Measurements from ENCODE around the gene TUBB2B.
A peak's percentile ranks its signal among the peaks of the same experiment; 100 is the strongest.

The TUBB2B gene

DNA sequence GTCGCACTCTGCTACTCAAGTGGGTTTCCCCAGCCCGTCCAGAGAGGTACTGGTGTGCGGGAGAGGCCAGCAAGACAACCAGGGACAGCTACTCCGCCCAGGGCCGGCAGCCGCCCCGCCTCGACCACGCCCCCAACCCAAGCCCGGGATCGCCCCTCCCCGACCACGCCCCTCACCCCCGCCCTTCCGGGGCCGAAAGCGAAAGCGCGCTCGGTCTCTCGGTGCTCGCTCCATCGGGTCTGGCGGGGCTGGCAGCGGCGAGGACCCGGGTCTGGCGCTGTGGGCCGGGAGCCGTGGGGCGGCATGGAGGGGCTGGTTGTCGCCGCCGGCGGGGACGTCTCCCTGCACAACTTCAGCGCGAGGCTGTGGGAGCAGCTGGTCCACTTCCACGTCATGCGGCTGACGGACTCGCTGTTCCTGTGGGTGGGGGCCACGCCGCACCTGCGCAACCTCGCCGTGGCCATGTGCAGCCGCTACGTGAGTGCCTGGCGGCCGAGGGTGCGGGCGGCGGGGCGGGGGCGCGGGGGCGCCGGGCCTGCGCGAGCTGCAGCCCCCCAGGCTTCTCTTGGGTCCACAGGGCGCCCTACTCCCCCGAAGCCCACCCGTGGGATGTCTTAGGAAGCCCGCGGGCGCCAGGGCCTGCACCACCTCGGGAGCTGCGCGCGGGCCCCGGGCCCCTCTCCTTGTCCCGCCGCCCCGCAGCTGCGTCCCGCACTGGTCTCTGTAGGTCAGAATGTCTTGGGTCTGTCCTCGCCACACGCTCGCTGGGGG is 31.5 kb upstream of the TUBB2B start, which contains the start of gene PSMG4:
PSMG4 (plus strand) TSS at position 228 of the 771 bp plus-strand sequence; CDS start at position 304, 76 bp downstream.
- Histone ChIP-seq H3K36me3 (ENCODE audit: control insufficient read depth, insufficient read depth, low read length) (peaks cover 4% of the 10 kb centered on the region), H3K4me3 (ENCODE audit: insufficient read depth, low read depth, low read length) (peak within 1 kb of the TSS; percentile 81), H3K9me3 (ENCODE audit: control insufficient read depth, low read length) (no peaks in the 10 kb centered on the region), H3K27me3 (ENCODE audit: control insufficient read depth, insufficient read depth, low read length, poor library complexity, severe bottlenecking) (no peaks in the 10 kb centered on the region), H3K27ac (ENCODE audit: insufficient read depth, low read depth, low read length, poor library complexity, severe bottlenecking) (no peak within 1 kb of the TSS), H3K4me1 (ENCODE audit: control insufficient read depth, insufficient read depth, low read length) (peaks cover 10% of the 10 kb centered on the region)
- 0% methylated on average over 80 of the region's 80 CpGs for WGBS, 2 experiments

DNA sequence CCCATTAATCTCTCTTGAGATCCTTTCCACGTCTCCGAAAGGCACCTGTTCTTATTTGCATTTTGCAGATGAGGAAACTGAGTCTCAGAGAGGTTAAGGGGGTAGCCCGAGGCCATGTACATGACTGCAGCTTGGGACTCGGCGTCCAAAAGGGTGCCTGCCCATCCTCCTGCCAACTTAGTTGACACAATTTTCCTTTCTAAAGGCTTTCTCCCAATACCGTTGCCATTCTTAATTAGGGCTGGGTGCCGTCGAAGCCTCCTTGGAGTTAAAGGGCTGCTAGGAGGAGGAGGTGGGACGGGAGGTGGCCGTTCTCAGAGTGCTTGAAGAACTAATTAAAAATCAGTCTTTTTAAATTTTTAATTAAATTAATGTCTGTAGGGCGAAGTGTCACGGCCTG is 30.7 kb upstream of the TUBB2B start:
- Histone ChIP-seq H3K4me3 (ENCODE audit: insufficient read depth, low read depth, low read length) (peak overlapping the region; percentile 8), H3K27ac (ENCODE audit: insufficient read depth, low read depth, low read length, poor library complexity, severe bottlenecking) (no peak overlapping the region), H3K9me3 (ENCODE audit: control insufficient read depth, low read length) (no peaks in the 10 kb centered on the region), H3K36me3 (ENCODE audit: control insufficient read depth, insufficient read depth, low read length) (no peaks in the 10 kb centered on the region), H3K4me1 (ENCODE audit: control insufficient read depth, insufficient read depth, low read length) (peaks cover 10% of the 10 kb centered on the region), H3K27me3 (ENCODE audit: control insufficient read depth, insufficient read depth, low read length, poor library complexity, severe bottlenecking) (no peaks in the 10 kb centered on the region)
- 72 to 73% methylated on average over 9 to 12 of the region's 12 CpGs for WGBS, 2 experiments

DNA sequence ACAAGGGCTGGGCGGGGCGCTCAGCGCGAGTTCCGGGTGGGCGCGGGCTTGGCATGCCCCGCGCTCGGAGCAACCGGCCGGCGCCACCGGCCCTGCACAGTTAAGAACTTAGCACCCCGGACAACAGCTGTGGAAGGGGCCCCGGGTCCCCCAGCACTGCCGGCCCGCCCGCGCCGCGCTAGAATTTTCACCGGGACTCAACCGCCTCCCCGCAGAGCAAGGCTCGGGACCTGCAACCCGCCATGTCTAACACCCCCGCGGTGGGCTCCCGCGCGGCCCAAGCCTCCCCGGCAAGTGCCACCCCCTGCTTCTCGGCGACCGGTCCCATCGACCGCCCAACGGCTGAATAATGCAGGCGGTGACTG is 26.1 kb upstream of the TUBB2B start:
- H3K27me3 ChIP-seq (ENCODE audit: control insufficient read depth, insufficient read depth, low read length, poor library complexity, severe bottlenecking) = no peaks in the 10 kb centered on the region
- H3K27ac ChIP-seq (ENCODE audit: insufficient read depth, low read depth, low read length, poor library complexity, severe bottlenecking) = no peak overlapping the region
- no peaks in the 10 kb centered on the region for H3K9me3 ChIP-seq (ENCODE audit: control insufficient read depth, low read length)
- peaks cover 28% of the 10 kb centered on the region for H3K4me1 ChIP-seq (ENCODE audit: control insufficient read depth, insufficient read depth, low read length)
- 96 to 97% methylated on average over 40 of the region's 40 CpGs for WGBS, 2 experiments
- no peaks in the 10 kb centered on the region for H3K36me3 ChIP-seq (ENCODE audit: control insufficient read depth, insufficient read depth, low read length)
- no peak overlapping the region for H3K4me3 ChIP-seq (ENCODE audit: insufficient read depth, low read depth, low read length)

DNA sequence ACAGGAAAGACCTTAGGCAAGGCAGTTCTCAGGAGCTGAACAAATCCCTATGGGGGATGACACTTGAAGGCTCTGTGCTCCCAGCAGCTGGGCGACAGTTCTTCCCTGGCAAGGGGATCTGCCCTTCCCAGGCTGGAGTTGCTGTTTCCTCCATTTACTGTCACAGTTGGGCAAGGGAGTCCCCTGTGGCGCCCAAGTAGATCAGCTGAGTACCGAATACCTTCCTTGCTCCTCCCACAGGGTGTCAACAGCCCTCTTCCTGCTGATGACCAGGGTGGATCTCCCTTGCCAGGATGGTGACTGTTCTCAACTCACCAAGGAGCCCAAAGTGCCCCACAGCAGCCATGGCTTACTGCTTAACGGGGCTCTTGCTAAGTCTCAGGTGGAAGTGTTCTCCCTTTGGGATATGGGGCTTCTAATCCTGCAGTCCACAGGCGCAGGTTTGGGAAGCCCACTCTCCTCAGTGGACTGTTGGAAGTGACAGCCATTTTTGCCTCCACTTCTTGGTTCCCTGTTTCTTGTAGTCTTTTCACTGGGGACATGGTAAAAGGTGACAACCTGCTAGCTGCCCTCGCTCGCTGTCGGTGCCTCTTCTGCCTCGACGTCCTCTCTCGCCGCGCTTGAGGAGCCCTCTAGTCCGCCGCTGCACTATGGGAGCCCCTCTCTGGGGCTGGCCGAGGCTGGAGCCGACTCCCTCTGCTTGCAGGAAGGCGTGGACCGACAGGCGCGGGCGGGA is 25.6 kb upstream of the TUBB2B start:
- Histone ChIP-seq H3K27me3 (ENCODE audit: control insufficient read depth, insufficient read depth, low read length, poor library complexity, severe bottlenecking) (no peaks in the 10 kb centered on the region), H3K36me3 (ENCODE audit: control insufficient read depth, insufficient read depth, low read length) (no peaks in the 10 kb centered on the region), H3K9me3 (ENCODE audit: control insufficient read depth, low read length) (no peaks in the 10 kb centered on the region), H3K4me3 (ENCODE audit: insufficient read depth, low read depth, low read length) (no peak overlapping the region), H3K4me1 (ENCODE audit: control insufficient read depth, insufficient read depth, low read length) (peaks cover 33% of the 10 kb centered on the region), H3K27ac (ENCODE audit: insufficient read depth, low read depth, low read length, poor library complexity, severe bottlenecking) (no peak overlapping the region)
- 95% methylated on average over 22 of the region's 22 CpGs for WGBS, 2 experiments

DNA sequence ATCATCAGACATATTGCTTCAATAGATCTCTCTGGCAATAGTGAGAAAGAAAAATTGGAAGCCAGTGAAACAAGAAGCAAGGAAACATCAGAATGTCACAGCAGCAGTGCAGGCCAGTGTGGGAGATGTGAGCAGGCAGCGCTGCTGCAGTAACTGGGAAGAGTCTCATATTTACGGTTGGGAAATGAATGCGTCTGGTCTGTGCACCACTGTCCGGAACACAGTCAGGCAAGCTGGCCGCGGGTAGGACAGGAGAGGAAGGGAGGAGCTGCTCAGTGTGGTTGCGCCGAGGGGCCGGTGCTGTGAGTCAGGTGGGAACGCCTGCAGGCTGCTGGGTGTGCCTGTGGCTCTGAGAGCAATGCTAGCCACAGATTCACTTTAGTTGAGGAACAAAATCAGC is 24.9 kb upstream of the TUBB2B start:
- no peak overlapping the region for H3K4me3 ChIP-seq (ENCODE audit: insufficient read depth, low read depth, low read length)
- H3K9me3 ChIP-seq (ENCODE audit: control insufficient read depth, low read length) = no peaks in the 10 kb centered on the region
- H3K27ac ChIP-seq (ENCODE audit: insufficient read depth, low read depth, low read length, poor library complexity, severe bottlenecking) = no peak overlapping the region
- no peaks in the 10 kb centered on the region for H3K36me3 ChIP-seq (ENCODE audit: control insufficient read depth, insufficient read depth, low read length)
- WGBS, 2 experiments = 92% methylated on average over 10 of the region's 10 CpGs
- no peaks in the 10 kb centered on the region for H3K27me3 ChIP-seq (ENCODE audit: control insufficient read depth, insufficient read depth, low read length, poor library complexity, severe bottlenecking)
- peaks cover 40% of the 10 kb centered on the region for H3K4me1 ChIP-seq (ENCODE audit: control insufficient read depth, insufficient read depth, low read length)

DNA sequence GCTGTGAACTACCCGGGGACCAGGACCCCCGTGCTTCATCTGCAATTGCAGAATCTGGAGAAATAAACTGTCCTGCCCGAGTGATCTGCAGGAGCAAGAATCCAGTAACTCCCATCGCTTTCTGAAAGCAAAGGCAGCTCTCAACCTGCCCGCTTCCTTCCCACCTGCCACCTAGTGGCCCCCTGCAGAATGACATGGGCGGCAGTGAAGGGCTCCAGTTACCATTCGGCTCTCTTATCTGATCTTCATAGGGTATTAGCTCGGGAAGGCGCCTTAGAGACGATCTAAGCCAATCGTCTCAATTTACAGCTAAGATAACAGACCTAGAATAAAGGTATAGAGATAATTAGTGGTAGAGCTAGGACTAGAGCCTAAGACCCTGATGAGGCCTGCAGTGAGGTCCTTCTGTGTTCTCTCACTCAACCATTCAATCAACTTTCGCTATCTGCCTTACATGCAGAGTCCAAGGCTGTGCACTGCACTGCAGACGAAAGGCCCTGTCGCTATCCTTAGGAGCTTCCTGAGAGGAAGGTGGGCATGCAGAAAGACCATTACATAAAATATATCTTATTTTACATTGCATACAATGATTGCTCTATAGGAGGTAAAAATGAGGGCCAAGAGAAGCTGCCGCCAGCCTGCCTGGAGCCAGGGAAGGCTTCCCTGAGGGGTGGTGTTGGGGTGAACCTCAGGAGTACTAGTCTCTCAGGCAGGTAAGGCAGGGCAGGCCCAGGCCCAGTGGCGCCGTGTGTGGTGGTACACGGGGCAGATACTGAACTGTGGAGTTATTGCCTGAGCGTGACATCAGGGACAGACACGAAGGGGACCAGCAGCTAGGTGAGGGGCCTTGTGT is 24.2 kb upstream of the TUBB2B start:
- Histone ChIP-seq H3K4me3 (ENCODE audit: insufficient read depth, low read depth, low read length) (no peak overlapping the region), H3K27me3 (ENCODE audit: control insufficient read depth, insufficient read depth, low read length, poor library complexity, severe bottlenecking) (no peaks in the 10 kb centered on the region), H3K9me3 (ENCODE audit: control insufficient read depth, low read length) (no peaks in the 10 kb centered on the region), H3K27ac (ENCODE audit: insufficient read depth, low read depth, low read length, poor library complexity, severe bottlenecking) (no peak overlapping the region), H3K4me1 (ENCODE audit: control insufficient read depth, insufficient read depth, low read length) (peaks cover 44% of the 10 kb centered on the region), H3K36me3 (ENCODE audit: control insufficient read depth, insufficient read depth, low read length) (no peaks in the 10 kb centered on the region)
- 38 to 44% methylated on average over 18 to 20 of the region's 20 CpGs for WGBS, 2 experiments

DNA sequence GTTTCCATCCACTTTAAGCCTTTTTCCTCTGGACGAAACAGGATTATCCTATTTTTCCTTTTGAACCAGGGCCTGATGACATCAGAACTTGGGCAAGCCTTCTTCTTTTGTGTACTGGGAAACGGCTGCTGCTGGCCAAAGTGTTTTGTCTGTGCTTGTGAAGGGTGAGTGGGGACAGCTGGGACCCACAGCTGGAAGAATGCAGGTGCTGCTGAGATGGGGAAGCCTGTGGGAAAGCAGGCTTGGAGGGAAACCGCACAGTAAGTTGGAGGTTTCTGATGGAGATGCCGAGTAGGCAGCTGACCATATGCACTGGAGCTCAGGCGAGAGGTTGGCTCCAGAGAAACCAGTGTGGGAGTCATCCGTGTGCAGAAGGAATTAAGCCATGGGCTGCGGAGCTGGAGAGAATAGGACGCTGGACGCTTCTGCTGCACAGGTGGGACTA is 22.8 kb upstream of the TUBB2B start:
- Histone ChIP-seq H3K4me3 (ENCODE audit: insufficient read depth, low read depth, low read length) (no peak overlapping the region), H3K27me3 (ENCODE audit: control insufficient read depth, insufficient read depth, low read length, poor library complexity, severe bottlenecking) (no peaks in the 10 kb centered on the region), H3K9me3 (ENCODE audit: control insufficient read depth, low read length) (no peaks in the 10 kb centered on the region), H3K4me1 (ENCODE audit: control insufficient read depth, insufficient read depth, low read length) (peaks cover 44% of the 10 kb centered on the region), H3K36me3 (ENCODE audit: control insufficient read depth, insufficient read depth, low read length) (no peaks in the 10 kb centered on the region), H3K27ac (ENCODE audit: insufficient read depth, low read depth, low read length, poor library complexity, severe bottlenecking) (no peak overlapping the region)
- 87 to 88% methylated on average over 9 of the region's 9 CpGs for WGBS, 2 experiments

DNA sequence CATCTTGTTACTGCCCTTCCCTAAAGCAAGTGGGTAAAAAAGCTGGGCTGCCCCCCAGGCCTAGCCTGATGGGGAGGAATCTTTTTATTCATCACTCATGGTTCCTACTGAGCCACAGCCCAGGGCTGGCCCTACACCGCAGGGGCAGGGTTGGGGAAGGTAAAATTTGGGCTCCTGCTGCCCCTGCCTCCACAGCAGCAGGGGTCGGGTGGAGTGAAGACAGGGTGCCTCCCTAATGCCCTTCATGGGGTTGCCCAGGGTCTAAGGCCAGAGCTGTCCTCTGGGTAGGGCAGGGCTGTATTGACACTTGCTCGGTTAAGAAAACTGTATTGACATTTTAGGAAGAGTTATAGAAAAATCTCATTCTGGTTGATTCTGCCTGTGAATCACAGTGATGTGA is 22.4 kb upstream of the TUBB2B start:
- Histone ChIP-seq H3K4me1 (ENCODE audit: control insufficient read depth, insufficient read depth, low read length) (peaks cover 44% of the 10 kb centered on the region), H3K9me3 (ENCODE audit: control insufficient read depth, low read length) (no peaks in the 10 kb centered on the region), H3K36me3 (ENCODE audit: control insufficient read depth, insufficient read depth, low read length) (no peaks in the 10 kb centered on the region), H3K4me3 (ENCODE audit: insufficient read depth, low read depth, low read length) (no peak overlapping the region), H3K27me3 (ENCODE audit: control insufficient read depth, insufficient read depth, low read length, poor library complexity, severe bottlenecking) (no peaks in the 10 kb centered on the region), H3K27ac (ENCODE audit: insufficient read depth, low read depth, low read length, poor library complexity, severe bottlenecking) (no peak overlapping the region)
- 79 to 88% methylated on average over 3 of the region's 3 CpGs for WGBS, 2 experiments

DNA sequence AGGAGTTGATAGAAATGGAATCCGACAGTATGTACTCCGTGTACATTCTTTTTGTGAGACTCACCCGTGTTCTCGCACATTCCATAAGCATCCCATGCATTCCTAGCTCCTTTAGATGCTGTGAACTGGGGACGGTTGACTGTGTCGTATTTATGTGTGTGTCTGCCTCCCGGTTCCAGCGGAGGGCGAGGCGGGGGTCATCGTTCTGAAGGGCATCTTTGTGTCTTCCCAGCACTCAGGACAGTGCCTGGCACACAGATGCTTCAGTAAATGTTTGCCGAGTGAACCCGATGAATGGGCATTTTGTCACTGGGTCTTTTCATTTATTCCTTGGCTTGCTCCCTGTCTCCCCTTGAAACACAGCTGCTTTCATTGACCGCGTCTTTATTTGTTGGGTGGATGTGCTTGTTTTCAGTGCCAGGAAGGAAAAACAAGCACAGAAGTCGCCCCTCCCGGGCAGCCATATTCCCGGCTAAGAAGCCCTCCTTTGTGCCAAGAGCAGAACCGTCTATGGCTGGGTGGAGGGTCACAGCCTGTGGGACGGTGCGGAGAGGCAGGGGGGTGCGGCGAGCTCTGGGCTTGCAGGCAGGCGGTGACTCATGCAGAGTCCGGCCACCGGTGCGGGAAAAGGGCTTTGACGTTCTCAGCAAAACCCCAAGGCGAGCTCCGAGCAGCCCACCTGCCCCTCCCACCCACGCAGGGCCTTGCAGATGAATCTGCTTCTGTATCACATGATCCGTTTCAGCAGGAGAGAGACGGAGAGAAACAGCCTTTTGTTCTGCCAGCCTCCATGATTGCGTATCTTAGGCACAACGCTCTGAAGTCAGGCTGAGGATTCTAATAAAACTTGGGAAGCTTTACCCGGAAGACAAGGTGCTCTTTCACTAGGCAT is 20.0 kb upstream of the TUBB2B start:
- Histone ChIP-seq H3K27me3 (ENCODE audit: control insufficient read depth, insufficient read depth, low read length, poor library complexity, severe bottlenecking) (no peaks in the 10 kb centered on the region), H3K9me3 (ENCODE audit: control insufficient read depth, low read length) (no peaks in the 10 kb centered on the region), H3K36me3 (ENCODE audit: control insufficient read depth, insufficient read depth, low read length) (no peaks in the 10 kb centered on the region), H3K27ac (ENCODE audit: insufficient read depth, low read depth, low read length, poor library complexity, severe bottlenecking) (peak overlapping the region; percentile 51), H3K4me1 (ENCODE audit: control insufficient read depth, insufficient read depth, low read length) (peaks cover 44% of the 10 kb centered on the region), H3K4me3 (ENCODE audit: insufficient read depth, low read depth, low read length) (no peak overlapping the region)
- WGBS, 2 experiments = 51 to 61% methylated on average over 36 of the region's 36 CpGs
